ENCODE measurements around the gene LIN9. TPM values are rescaled to one million over a fixed set of nuclear protein-coding genes. Genes with fewer than 3 reads are reported as not detected.

Gene LIN9
- total RNA-seq, 2 donors from 2014 or later, result 11.3 to 13.2 TPM

GRCh38 chr1:226187019-226187322 lies 122.0 kb downstream of the LIN9 start:
- H3K4me1 Mint-ChIP-seq (ENCODE audit: low read depth), result peaks cover 34% of the 10 kb centered on the region
- peaks cover 2 to 4% of the 10 kb centered on the region in 2 donors for H3K36me3 Mint-ChIP-seq (ENCODE audit: insufficient read depth in 2 of 2)
- ATAC-seq (replicated peaks in 1 of 2) (no peak), DNase-seq (no peak)
- H3K4me3 Mint-ChIP-seq, result peak overlapping the region; percentile 91 to 96
- H3K27me3 Mint-ChIP-seq (ENCODE audit: low read depth), result no peaks in the 10 kb centered on the region
- no peaks in the 10 kb centered on the region for H3K9me3 Mint-ChIP-seq
- peak overlapping the region; percentile 95 for H3K27ac Mint-ChIP-seq

DNA sequence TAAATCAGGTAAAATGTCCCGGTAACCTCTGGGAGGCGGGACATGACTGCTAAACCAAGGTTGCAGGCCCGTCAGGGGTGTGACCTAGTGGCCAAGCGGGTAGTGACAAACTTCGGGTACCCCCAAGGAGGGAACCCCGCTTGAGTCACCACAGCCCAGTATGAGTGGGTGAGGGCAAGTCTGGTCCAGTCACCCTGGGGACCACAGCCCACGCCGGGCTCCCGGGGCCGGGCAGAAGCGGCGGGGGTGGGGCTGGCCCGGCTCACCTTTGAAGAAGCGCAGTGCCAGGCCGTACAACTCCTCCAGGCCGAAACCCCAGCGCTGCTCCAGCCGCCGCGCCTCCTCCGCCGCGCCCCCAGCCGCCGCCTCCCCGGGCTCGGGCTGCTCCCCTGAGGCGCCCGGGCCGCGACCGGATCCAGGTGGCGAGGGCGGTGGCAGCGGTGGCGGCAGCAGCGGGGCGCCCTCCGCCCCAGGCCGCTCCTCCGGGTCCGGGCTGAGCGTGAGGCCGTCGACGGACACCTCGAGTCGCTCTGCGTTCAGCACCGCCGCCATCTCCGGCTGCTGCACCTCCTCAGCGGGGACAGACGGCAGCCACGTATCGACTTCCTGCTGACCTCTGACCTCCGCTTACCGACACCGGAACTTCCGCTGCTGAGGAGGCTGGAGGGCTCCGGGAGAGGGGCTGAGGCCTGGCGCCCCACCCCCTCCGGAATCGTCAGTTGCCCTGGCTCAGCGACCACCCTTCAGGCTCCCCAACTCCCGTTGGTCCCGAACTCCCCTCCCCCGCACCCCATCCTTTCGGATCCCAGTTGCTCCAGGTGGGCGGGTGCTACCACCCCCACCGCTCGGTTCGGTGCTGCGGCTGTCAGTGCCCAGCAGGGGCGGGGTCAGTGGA lies 122.6 kb downstream of the LIN9 start, which contains the start of gene ACBD3:
ACBD3 (minus strand) TSS at position 618 of the 895 bp plus-strand sequence; CDS start at position 552, 66 bp downstream.
- peak within 1 kb of the TSS; percentile 94 to 100 for H3K4me3 Mint-ChIP-seq
- DNase-seq (peak; percentile 87 to 90), ATAC-seq (replicated peaks in 1 of 2) (peak; percentile 95)
- H3K9me3 Mint-ChIP-seq, result no peaks in the 10 kb centered on the region
- H3K27me3 Mint-ChIP-seq (ENCODE audit: low read depth), result no peaks in the 10 kb centered on the region
- peaks cover 2 to 4% of the 10 kb centered on the region in 2 donors for H3K36me3 Mint-ChIP-seq (ENCODE audit: insufficient read depth in 2 of 2)
- peaks cover 40% of the 10 kb centered on the region for H3K4me1 Mint-ChIP-seq (ENCODE audit: low read depth)
- peak within 1 kb of the TSS; percentile 99 for H3K27ac Mint-ChIP-seq

- Mint-ChIP-seq H3K9me3 (no peaks in the 10 kb centered on the region), H3K27ac (peak overlapping the region; percentile 99), H3K36me3 (ENCODE audit: insufficient read depth in 2 of 2) (peaks cover 2 to 4% of the 10 kb centered on the region in 2 donors), H3K4me1 (ENCODE audit: low read depth) (peaks cover 42% of the 10 kb centered on the region), H3K4me3 (peak overlapping the region; percentile 94 to 100), H3K27me3 (ENCODE audit: low read depth) (no peaks in the 10 kb centered on the region)
- no peak for DNase-seq
- ATAC-seq (replicated peaks in 1 of 2), result no peak
These were observed 123.6 kb downstream of the LIN9 start for GRCh38 chr1:226185141-226186036.

DNA sequence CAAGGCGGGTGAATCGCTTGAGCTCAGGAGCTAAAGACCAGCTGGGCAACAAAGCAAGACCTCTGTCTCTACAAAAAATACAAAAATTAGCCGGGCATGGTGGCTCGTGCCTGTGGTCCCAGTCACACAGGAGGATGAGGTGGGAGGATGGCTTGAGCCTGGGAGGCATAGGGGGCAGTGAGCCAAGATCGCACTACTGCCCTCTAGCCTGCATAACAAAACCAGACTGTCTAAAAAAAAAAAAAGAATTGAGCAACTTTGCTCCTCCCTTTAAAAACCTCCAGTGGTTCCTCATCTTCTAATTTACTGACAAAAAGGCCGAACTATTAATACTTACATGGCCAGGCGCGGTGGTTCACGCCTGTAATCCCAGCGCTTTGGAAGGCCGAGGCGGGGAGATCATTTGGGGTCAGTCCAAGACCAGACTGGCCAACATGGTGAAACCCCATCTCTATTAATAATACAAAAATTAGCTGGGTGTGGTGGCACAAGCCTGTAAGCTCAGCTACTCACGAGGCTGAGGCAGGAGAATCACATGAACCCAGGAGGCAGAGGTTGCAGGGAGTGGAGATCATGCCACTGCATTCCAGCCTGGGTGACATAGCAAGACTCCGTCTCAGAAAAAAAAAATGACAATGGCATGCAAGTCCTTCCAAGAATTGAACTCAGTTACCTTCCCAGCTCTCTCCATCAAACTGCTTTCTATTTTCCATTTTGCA lies 126.8 kb downstream of the LIN9 start:
- Mint-ChIP-seq H3K27ac (no peak overlapping the region), H3K4me3 (no peak overlapping the region), H3K4me1 (ENCODE audit: low read depth) (peaks cover 58% of the 10 kb centered on the region), H3K9me3 (no peaks in the 10 kb centered on the region), H3K36me3 (ENCODE audit: insufficient read depth in 2 of 2) (peaks cover 2 to 6% of the 10 kb centered on the region in 2 donors), H3K27me3 (ENCODE audit: low read depth) (no peaks in the 10 kb centered on the region)
- no peak for DNase-seq
- ATAC-seq (replicated peaks in 1 of 2), result no peak

Other genes with a start within 250 kb of the LIN9 start
- gene H3-3A, start 246.4 kb downstream of the LIN9 start, total RNA-seq, result 100 to 1,000 TPM; 231 to 239 TPM
- 10 to 100 TPM; 23.4 to 25.9 TPM for gene ACBD3, start 122.4 kb downstream of the LIN9 start, total RNA-seq
- not detected for gene MIXL1, start 85.5 kb downstream of the LIN9 start, total RNA-seq
- 100 to 1,000 TPM; 161 to 184 TPM for gene PARP1, start 98.9 kb upstream of the LIN9 start, total RNA-seq
- gene STUM, start 239.6 kb upstream of the LIN9 start, total RNA-seq, result not detected